Liver (tissue), 3 donors: Measurements from ENCODE around the gene CKMT2.

Experiments
- RXRA ChIP-seq, 2 donors: IDR thresholded peaks; 2 replicates each; pipeline ENCODE4 v1.6.1; 2017 to 2018; ENCODE audit warnings: antibody characterized with exemption in 2 of 2, mild to moderate bottlenecking in 1 of 2
- TF ChIP-seq, protein P1 (sequence below): fragments of 150-350 bp; IDR thresholded peaks from 2 replicates; pipeline ENCODE4 v1.5.1; 2017; ENCODE audit warnings: improper control_type of control experiment, low read depth, low read length; ENCODE audit not compliant: missing input control
- donor health status: healthy.
- donor health status: healthy.

DNA sequence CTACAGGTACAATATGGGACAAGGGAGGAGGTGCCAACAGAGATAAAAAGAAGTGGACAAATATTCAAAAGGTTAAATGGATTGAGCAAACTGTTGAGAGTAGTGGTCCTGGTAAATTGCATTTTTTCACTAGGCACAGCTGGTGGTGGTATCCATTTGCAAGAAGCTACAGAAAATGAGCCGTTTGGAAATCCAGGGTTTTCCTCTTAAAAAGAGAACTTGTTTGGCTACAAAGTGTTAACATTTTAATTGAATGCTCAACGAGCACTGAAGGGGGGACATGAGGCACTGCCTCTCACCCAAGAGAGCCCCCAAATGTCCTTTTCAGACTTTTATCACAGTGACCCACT, 67.8 kb downstream of the CKMT2 start:
- TF ChIP-seq, protein P1, sequence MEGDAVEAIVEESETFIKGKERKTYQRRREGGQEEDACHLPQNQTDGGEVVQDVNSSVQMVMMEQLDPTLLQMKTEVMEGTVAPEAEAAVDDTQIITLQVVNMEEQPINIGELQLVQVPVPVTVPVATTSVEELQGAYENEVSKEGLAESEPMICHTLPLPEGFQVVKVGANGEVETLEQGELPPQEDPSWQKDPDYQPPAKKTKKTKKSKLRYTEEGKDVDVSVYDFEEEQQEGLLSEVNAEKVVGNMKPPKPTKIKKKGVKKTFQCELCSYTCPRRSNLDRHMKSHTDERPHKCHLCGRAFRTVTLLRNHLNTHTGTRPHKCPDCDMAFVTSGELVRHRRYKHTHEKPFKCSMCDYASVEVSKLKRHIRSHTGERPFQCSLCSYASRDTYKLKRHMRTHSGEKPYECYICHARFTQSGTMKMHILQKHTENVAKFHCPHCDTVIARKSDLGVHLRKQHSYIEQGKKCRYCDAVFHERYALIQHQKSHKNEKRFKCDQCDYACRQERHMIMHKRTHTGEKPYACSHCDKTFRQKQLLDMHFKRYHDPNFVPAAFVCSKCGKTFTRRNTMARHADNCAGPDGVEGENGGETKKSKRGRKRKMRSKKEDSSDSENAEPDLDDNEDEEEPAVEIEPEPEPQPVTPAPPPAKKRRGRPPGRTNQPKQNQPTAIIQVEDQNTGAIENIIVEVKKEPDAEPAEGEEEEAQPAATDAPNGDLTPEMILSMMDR = no peak
- no peak for TF ChIP-seq RXRA (IDR thresholded peaks at IDR 0.05)
